H9 (cell line): Measurements from ENCODE around the gene KRT84. TPM values are rescaled to one million over a fixed set of nuclear protein-coding genes. Genes with fewer than 3 reads are reported as not detected.

Source experiments
- DNase-seq: peaks from one replicate; pipeline ENCODE4 v3.0.0-alpha.2; 2017
- H2AFZ ChIP-seq: one replicate; pipeline ENCODE4 v1.6.1; 2013; ENCODE audit warnings: mild to moderate bottlenecking, low read length, control low read depth, moderate library complexity
- H2AK5ac ChIP-seq: 2 replicates; pipeline ENCODE4 v1.6.1; 2013; ENCODE audit warnings: low read length, control low read depth, mixed read lengths; ENCODE audit not compliant: insufficient read length
- H2BK120ac ChIP-seq: one replicate; pipeline ENCODE4 v1.6.1; 2013; ENCODE audit warnings: low read depth, mild to moderate bottlenecking, low read length, control low read depth, inconsistent platforms; ENCODE audit not compliant: poor library complexity, severe bottlenecking
- H2BK12ac ChIP-seq: 2 replicates; pipeline ENCODE4 v1.6.1; 2013; ENCODE audit warnings: low read length, control low read depth, mixed read lengths, low read depth; ENCODE audit not compliant: insufficient read length
- H2BK15ac ChIP-seq: 2 replicates; pipeline ENCODE4 v1.6.1; 2013; ENCODE audit warnings: low read depth, low read length, control low read depth
- H2BK20ac ChIP-seq: one replicate; pipeline ENCODE4 v1.6.1; 2013; ENCODE audit warnings: low read depth, mild to moderate bottlenecking, low read length, control low read depth, inconsistent platforms; ENCODE audit not compliant: poor library complexity, severe bottlenecking
- H2BK5ac ChIP-seq: 2 replicates; pipeline ENCODE4 v1.6.1; 2013; ENCODE audit warnings: low read length, control low read depth, mixed read lengths; ENCODE audit not compliant: insufficient read length
- H3K14ac ChIP-seq: 2 replicates; pipeline ENCODE4 v1.6.1; 2013; ENCODE audit warnings: low read length, control low read depth; ENCODE audit not compliant: insufficient read depth
- H3K18ac ChIP-seq: 2 replicates; pipeline ENCODE4 v1.6.1; 2013; ENCODE audit warnings: low read depth, mild to moderate bottlenecking, mixed read lengths, low read length, control low read depth; ENCODE audit not compliant: insufficient read length
- H3K23ac ChIP-seq: 2 replicates; pipeline ENCODE4 v1.6.1; 2013; ENCODE audit warnings: low read length, control low read depth, mixed read lengths, low read depth; ENCODE audit not compliant: insufficient read length
- H3K23me2 ChIP-seq: 2 replicates; pipeline ENCODE4 v1.6.1; 2013; ENCODE audit warnings: low read depth, mild to moderate bottlenecking, mixed read lengths, low read length, control low read depth; ENCODE audit not compliant: insufficient read length, poor library complexity, severe bottlenecking
- H3K27ac ChIP-seq: 2 replicates; pipeline ENCODE4 v1.5.1; 2013; ENCODE audit warnings: low read length, control low read depth, mixed read lengths, low read depth; ENCODE audit not compliant: insufficient read length
- H3K27me3 ChIP-seq: 2 replicates; pipeline ENCODE4 v1.6.1; 2013; ENCODE audit warnings: low read length, control low read depth, inconsistent platforms; ENCODE audit not compliant: insufficient read depth
- H3K4ac ChIP-seq: 2 replicates; pipeline ENCODE4 v1.6.1; 2013; ENCODE audit warnings: low read depth, mild to moderate bottlenecking, control low read depth, inconsistent platforms, low read length, moderate library complexity
- H3K4me1 ChIP-seq: 2 replicates; pipeline ENCODE4 v1.6.1; 2013; ENCODE audit warnings: low read length, control low read depth, inconsistent platforms; ENCODE audit not compliant: insufficient read depth
- H3K4me2 ChIP-seq: 2 replicates; pipeline ENCODE4 v1.6.1; 2013; ENCODE audit warnings: low read length, control low read depth, mixed read lengths; ENCODE audit not compliant: insufficient read length, insufficient read depth
- H3K56ac ChIP-seq: 2 replicates; pipeline ENCODE4 v1.6.1; 2013; ENCODE audit warnings: low read depth, mild to moderate bottlenecking, mixed read lengths, low read length, control low read depth; ENCODE audit not compliant: insufficient read length
- H3K79me1 ChIP-seq: 2 replicates; pipeline ENCODE4 v1.6.1; 2013; ENCODE audit warnings: low read depth, mild to moderate bottlenecking, moderate library complexity, low read length, control low read depth, inconsistent platforms; ENCODE audit not compliant: insufficient read depth, poor library complexity, severe bottlenecking
- H3K79me2 ChIP-seq: 2 replicates; pipeline ENCODE4 v1.6.1; 2013; ENCODE audit warnings: low read length, control low read depth, inconsistent platforms; ENCODE audit not compliant: insufficient read depth
- H3K9ac ChIP-seq: 2 replicates; pipeline ENCODE4 v1.6.1; 2013; ENCODE audit warnings: low read length, control low read depth, mixed read lengths; ENCODE audit not compliant: insufficient read length; ENCODE audit errors: extremely low read depth
- H3K9me3 ChIP-seq: one replicate; pipeline ENCODE4 v1.6.1; 2013; ENCODE audit warnings: low read depth, low read length, inconsistent platforms; ENCODE audit not compliant: control insufficient read depth
- H3T11ph ChIP-seq: one replicate; pipeline ENCODE4 v1.6.1; 2013; ENCODE audit warnings: mild to moderate bottlenecking, low read length, control low read depth, inconsistent platforms
- H4K20me1 ChIP-seq: one replicate; pipeline ENCODE4 v1.6.1; 2013; ENCODE audit not compliant: control insufficient read depth, insufficient read length, insufficient read depth
- H4K5ac ChIP-seq: 2 replicates; pipeline ENCODE4 v1.6.1; 2013; ENCODE audit warnings: low read depth, mild to moderate bottlenecking, mixed read lengths, low read length, control low read depth; ENCODE audit not compliant: insufficient read length
- H4K8ac ChIP-seq: replicated peaks from 2 replicates; pipeline ENCODE4 v1.6.1; 2013; ENCODE audit warnings: low read length, control low read depth, mixed read lengths, low read depth; ENCODE audit not compliant: insufficient read length
- H4K91ac ChIP-seq: 2 replicates; pipeline ENCODE4 v1.6.1; 2013; ENCODE audit warnings: low read depth, mild to moderate bottlenecking, moderate library complexity, mixed read lengths, low read length, control low read depth; ENCODE audit not compliant: insufficient read length
- H3K27ac Mint-ChIP-seq, 3 experiments: 2 replicates in 2 of 3; 3 replicates in 1 of 3; pipeline ENCODE4 v1.8.0; 2020 to 2021; ENCODE audit warnings: mixed read lengths in 3 of 3, mild to moderate bottlenecking in 1 of 3, moderate library complexity in 1 of 3
- H3K27me3 Mint-ChIP-seq: 2 replicates; pipeline ENCODE4 v1.8.0; 2021; ENCODE audit warnings: low read depth, mild to moderate bottlenecking, moderate library complexity, mixed read lengths
- H3K36me3 Mint-ChIP-seq, 3 experiments: 2 replicates in 2 of 3; 3 replicates in 1 of 3; pipeline ENCODE4 v1.8.0; 2020 to 2021; ENCODE audit warnings: low read depth in 3 of 3, mixed read lengths in 3 of 3; ENCODE audit not compliant: insufficient read depth in 1 of 3
- H3K4me1 Mint-ChIP-seq, 2 experiments: 2 replicates each; pipeline ENCODE4 v1.8.0; 2020; ENCODE audit warnings: mixed read lengths in 2 of 2
- H3K4me3 Mint-ChIP-seq, 2 experiments: 2 replicates in 1 of 2; 3 replicates in 1 of 2; pipeline ENCODE4 v1.8.0; 2020 to 2021; ENCODE audit warnings: mild to moderate bottlenecking in 2 of 2, mixed read lengths in 2 of 2, moderate library complexity in 1 of 2
- H3K9me3 Mint-ChIP-seq, 2 experiments: 2 replicates in 1 of 2; 3 replicates in 1 of 2; pipeline ENCODE4 v1.8.0; 2020; ENCODE audit warnings: mild to moderate bottlenecking in 2 of 2, mixed read lengths in 2 of 2, moderate library complexity in 1 of 2
- WGBS: extraction: QIAGEN DNeasy Blood & Tissue Kit; methylation state at CpG from one replicate; pipeline ENCODE4 v1.1.7; 2013; ENCODE audit warnings: missing lambda C conversion rate, low lambda C conversion rate, mixed read lengths; ENCODE audit not compliant: insufficient read length; ENCODE audit errors: extremely low coverage; 5-methylcytosine and 5-hydroxymethylcytosine counted together
- total RNA-seq: library from RNA; stranded (reverse); gene quantifications from 2 replicates; pipeline ENCODE4 v1.2.1, GENCODE V29; 2021
- TF ChIP-seq, protein P1 (sequence below): fragments of 200-600 bp; sonication (generic); conservative IDR thresholded peaks from 3 replicates; pipeline ENCODE4 v1.8.0; 2021; ENCODE audit warnings: antibody characterized with exemption, mild to moderate bottlenecking

The KRT84 gene
- total RNA-seq, 1 experiment from 2014 or later, result not detected

DNA sequence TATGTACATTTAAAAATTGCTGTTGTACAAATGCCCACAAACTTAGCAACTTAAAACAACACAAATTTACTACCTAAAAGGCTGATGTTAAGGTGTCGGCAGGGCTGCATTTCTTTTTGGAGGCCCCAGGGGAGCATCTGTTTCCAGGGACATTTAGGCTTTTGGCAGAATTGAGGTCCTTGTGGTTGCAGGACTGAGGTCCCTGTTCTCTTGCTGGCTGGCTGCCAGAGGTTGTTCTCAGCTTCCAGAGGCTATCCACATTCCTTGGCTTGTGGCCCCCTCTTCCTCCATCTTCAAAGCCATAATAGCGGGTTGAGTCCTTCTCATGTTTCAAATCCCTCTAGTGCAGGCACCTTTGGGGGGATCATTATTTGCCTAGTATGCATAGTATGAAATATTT is 41.9 kb downstream of the KRT84 start:
- H2BK15ac ChIP-seq, result no peak overlapping the region
- TF ChIP-seq, protein P1, sequence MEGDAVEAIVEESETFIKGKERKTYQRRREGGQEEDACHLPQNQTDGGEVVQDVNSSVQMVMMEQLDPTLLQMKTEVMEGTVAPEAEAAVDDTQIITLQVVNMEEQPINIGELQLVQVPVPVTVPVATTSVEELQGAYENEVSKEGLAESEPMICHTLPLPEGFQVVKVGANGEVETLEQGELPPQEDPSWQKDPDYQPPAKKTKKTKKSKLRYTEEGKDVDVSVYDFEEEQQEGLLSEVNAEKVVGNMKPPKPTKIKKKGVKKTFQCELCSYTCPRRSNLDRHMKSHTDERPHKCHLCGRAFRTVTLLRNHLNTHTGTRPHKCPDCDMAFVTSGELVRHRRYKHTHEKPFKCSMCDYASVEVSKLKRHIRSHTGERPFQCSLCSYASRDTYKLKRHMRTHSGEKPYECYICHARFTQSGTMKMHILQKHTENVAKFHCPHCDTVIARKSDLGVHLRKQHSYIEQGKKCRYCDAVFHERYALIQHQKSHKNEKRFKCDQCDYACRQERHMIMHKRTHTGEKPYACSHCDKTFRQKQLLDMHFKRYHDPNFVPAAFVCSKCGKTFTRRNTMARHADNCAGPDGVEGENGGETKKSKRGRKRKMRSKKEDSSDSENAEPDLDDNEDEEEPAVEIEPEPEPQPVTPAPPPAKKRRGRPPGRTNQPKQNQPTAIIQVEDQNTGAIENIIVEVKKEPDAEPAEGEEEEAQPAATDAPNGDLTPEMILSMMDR, result no peak
- no peak overlapping the region for H2BK12ac ChIP-seq
- no peak overlapping the region for H2BK20ac ChIP-seq
- H3K27ac ChIP-seq, result no peak overlapping the region
- H3K4me2 ChIP-seq, result no peak overlapping the region
- no peak overlapping the region for H4K8ac ChIP-seq
- no peak overlapping the region for H2BK120ac ChIP-seq
- Mint-ChIP-seq H3K27ac (no peak overlapping the region), H3K36me3 (no peaks in the 10 kb centered on the region; a peak in 1 of 7 replicates), H3K27me3 (peaks cover 11% of the 10 kb centered on the region), H3K4me1 (no peaks in the 10 kb centered on the region), H3K9me3 (peaks cover 5 to 7% of the 10 kb centered on the region in 2 experiments; a peak in 2 of 5 replicates), H3K4me3 (no peak overlapping the region)
- H4K20me1 ChIP-seq, result no peaks in the 10 kb centered on the region
- H4K5ac ChIP-seq, result no peak overlapping the region
- no peak overlapping the region for H2AFZ ChIP-seq
- no peak overlapping the region for H3K18ac ChIP-seq
- no peaks in the 10 kb centered on the region for H3K79me2 ChIP-seq
- no peaks in the 10 kb centered on the region for H3K79me1 ChIP-seq
- DNase-seq, result no peak
- H3K27me3 ChIP-seq, result no peaks in the 10 kb centered on the region
- H3K23ac ChIP-seq, result no peak overlapping the region
- WGBS, result no CpG with 5 or more reads among the region's 2 CpGs
- no peak overlapping the region for H3K56ac ChIP-seq
- H3K23me2 ChIP-seq, result no peaks in the 10 kb centered on the region
- H4K91ac ChIP-seq, result no peak overlapping the region
- H3K9ac ChIP-seq, result no peak overlapping the region
- no peak overlapping the region for H3K4ac ChIP-seq
- H3T11ph ChIP-seq, result no peak overlapping the region
- H2BK5ac ChIP-seq, result no peak overlapping the region
- no peak overlapping the region for H3K14ac ChIP-seq
- no peaks in the 10 kb centered on the region for H3K9me3 ChIP-seq
- H2AK5ac ChIP-seq, result no peak overlapping the region
- no peaks in the 10 kb centered on the region for H3K4me1 ChIP-seq
